Stimulated activated effector memory CD8-positive, alpha-beta T cell treated with anti-CD3 and anti-CD28 coated beads, Interleukin-12 subunit alpha, Interleukin-12 subunit beta, amount 100 ng/mL, for 72 hours (primary cell): ENCODE data around the gene RPL18.

ENCODE experiments used
- ATAC-seq: fragments of 150-1000 bp; cut with Tn5 transposase; 2 replicates; pipeline ENCODE4 v1.10.0; 2021
- DNase-seq, 2 donors: peaks; one replicate each; pipeline ENCODE4 v3.0.0; 2021 to 2022; ENCODE audit warnings: low spot score in 2 of 2
- H3K27ac Mint-ChIP-seq: one replicate; pipeline ENCODE4 v1.8.0; 2022; ENCODE audit warnings: mild to moderate bottlenecking, mixed read lengths
- H3K36me3 Mint-ChIP-seq: one replicate; pipeline ENCODE4 v1.8.0; 2022; ENCODE audit warnings: mild to moderate bottlenecking, mixed read lengths
- H3K4me1 Mint-ChIP-seq: one replicate; pipeline ENCODE4 v1.8.0; 2022; ENCODE audit warnings: mixed read lengths
- H3K4me3 Mint-ChIP-seq: one replicate; pipeline ENCODE4 v1.8.0; 2022; ENCODE audit warnings: mild to moderate bottlenecking, mixed read lengths
- H3K9me3 Mint-ChIP-seq: one replicate; pipeline ENCODE4 v1.8.0; 2022; ENCODE audit warnings: mixed read lengths

Gene RPL18

GRCh38 chr19:48628486-48629296, 9.7 kb upstream of the RPL18 start:
- peaks cover 41% of the 10 kb centered on the region for H3K36me3 Mint-ChIP-seq
- no peak overlapping the region for H3K4me3 Mint-ChIP-seq
- ATAC-seq: no peak
- peaks cover 37% of the 10 kb centered on the region for H3K4me1 Mint-ChIP-seq
- no peak for DNase-seq
- no peaks in the 10 kb centered on the region for H3K9me3 Mint-ChIP-seq
- no peak overlapping the region for H3K27ac Mint-ChIP-seq

DNA sequence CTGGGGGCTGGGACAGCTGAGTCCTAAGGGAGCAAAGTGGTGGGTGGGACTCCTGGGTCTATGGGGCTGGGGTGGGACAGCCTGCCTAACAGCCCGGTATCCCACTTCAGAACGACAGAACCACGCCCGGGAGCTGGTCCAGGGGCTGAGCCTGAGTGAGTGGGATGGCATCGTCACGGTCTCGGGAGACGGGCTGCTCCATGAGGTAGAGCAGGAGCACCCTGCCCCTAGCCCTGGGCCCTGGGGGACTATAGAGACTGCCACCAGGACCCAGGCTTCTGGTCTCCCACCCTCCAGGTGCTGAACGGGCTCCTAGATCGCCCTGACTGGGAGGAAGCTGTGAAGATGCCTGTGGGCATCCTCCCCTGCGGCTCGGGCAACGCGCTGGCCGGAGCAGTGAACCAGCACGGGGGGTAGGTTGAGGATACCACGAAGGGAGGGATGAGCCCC, 8.9 kb upstream of the RPL18 start:
- Mint-ChIP-seq H3K4me1 (peaks cover 44% of the 10 kb centered on the region), H3K9me3 (no peaks in the 10 kb centered on the region), H3K27ac (peak overlapping the region; percentile 69), H3K36me3 (peaks cover 48% of the 10 kb centered on the region), H3K4me3 (no peak overlapping the region)
- ATAC-seq (no peak), DNase-seq (no peak)

- peak; percentile 71 for ATAC-seq
- peaks cover 48% of the 10 kb centered on the region for H3K4me1 Mint-ChIP-seq
- no peak overlapping the region for H3K4me3 Mint-ChIP-seq
- peak overlapping the region; percentile 69 for H3K27ac Mint-ChIP-seq
- DNase-seq: no peak
- H3K9me3 Mint-ChIP-seq: no peaks in the 10 kb centered on the region
- peaks cover 48% of the 10 kb centered on the region for H3K36me3 Mint-ChIP-seq
Observed at GRCh38 chr19:48627201-48627864, 8.4 kb upstream of the RPL18 start.

DNA sequence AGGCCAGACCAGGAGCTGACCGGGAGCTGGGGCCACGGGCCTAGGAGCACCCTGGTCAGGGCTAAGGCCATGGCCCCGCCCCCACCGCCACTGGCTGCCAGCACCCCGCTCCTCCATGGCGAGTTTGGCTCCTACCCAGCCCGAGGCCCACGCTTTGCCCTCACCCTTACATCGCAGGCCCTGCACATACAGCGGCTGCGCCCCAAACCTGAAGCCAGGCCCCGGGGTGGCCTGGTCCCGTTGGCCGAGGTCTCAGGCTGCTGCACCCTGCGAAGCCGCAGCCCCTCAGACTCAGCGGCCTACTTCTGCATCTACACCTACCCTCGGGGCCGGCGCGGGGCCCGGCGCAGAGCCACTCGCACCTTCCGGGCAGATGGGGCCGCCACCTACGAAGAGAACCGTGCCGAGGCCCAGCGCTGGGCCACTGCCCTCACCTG, 6.9 kb upstream of the RPL18 start:
- Mint-ChIP-seq H3K27ac (peak overlapping the region; percentile 95), H3K4me3 (no peak overlapping the region), H3K36me3 (peaks cover 59% of the 10 kb centered on the region), H3K9me3 (no peaks in the 10 kb centered on the region), H3K4me1 (peaks cover 51% of the 10 kb centered on the region)
- no peak for ATAC-seq
- DNase-seq: no peak

DNA sequence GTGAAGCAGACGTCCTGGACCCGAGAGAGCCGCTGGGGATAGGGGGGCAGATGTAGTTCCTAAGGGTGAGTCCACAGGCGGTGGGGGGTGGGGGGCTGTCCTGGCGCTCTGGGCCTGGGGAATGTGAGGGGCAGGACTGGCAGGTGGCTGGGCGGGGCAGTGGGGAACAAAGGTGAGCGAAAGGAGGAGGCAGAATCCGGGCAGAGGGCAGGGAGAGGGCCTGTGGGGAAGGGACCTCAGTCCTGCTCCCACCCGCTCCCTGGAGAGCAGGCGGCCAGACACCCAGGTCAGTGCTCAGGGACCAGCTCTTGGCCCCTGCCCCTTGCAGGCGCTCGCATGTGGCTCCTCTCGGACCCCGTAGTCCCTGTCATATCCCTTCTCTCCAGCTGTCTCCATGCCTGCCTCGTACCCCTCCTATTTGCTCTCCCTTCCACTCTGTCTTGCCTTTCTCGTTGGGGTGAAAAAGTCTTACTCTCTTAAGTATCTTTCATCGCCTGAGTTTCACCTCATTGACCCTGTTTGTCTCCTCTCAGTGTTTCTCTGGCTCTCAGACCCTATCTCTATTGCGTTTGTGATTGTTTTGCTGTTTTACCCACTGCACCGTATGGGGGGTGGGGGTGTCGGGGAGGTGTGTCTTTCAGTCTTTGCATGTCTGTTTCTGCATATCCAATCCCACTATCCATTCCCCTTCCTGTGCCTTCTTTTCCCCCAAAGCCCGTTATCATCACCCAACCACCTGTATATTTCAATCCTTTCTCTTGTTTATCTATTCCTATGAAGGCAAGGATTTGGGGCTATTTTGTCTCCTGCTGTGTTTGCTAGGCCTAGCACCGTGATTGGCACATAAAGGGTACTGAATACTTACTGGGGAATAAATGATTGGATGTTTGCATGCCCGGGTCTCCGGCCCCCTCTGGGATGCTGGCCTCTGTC, 6.1 kb upstream of the RPL18 start:
- Mint-ChIP-seq H3K27ac (peak overlapping the region; percentile 95), H3K4me3 (peak overlapping the region; percentile 78), H3K4me1 (peaks cover 55% of the 10 kb centered on the region), H3K9me3 (no peaks in the 10 kb centered on the region), H3K36me3 (peaks cover 58% of the 10 kb centered on the region)
- DNase-seq (no peak), ATAC-seq (no peak)

- ATAC-seq (peak; percentile 82), DNase-seq (peak; percentile 90 to 97)
- Mint-ChIP-seq H3K4me1 (peaks cover 62% of the 10 kb centered on the region), H3K36me3 (peaks cover 60% of the 10 kb centered on the region), H3K4me3 (peak overlapping the region; percentile 78), H3K27ac (peak overlapping the region; percentile 95), H3K9me3 (no peaks in the 10 kb centered on the region)
Observed at GRCh38 chr19:48624067-48624594, 5.2 kb upstream of the RPL18 start.

DNA sequence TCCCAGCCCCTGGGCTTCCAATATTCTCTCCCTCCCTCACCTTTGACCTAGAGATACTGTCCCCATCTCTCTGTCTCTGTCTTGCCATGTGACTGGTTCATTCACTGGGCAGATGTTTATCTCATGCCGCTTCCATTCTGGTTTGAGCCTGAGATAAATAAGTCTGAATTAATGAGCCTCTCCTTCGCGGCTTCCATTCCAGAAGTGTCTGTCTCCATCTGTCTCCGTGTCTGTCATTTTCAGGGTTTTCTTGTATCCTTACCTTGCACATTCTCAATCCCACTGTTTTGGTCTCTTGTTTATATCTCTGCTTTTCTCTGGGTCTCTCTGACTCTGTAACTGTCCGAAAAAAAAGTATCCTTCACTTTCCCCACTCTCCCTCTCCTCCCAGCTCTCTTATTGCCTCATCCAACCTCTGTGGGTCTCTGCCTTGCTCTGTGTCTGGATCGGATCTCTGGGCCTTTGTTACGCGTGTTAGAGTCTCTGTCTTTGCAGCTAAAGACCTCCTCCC, 4.6 kb upstream of the RPL18 start:
- no peak for ATAC-seq
- Mint-ChIP-seq H3K27ac (peak overlapping the region; percentile 95), H3K9me3 (no peaks in the 10 kb centered on the region), H3K4me1 (peaks cover 60% of the 10 kb centered on the region), H3K4me3 (peak overlapping the region; percentile 78), H3K36me3 (peaks cover 65% of the 10 kb centered on the region)
- DNase-seq: no peak

DNA sequence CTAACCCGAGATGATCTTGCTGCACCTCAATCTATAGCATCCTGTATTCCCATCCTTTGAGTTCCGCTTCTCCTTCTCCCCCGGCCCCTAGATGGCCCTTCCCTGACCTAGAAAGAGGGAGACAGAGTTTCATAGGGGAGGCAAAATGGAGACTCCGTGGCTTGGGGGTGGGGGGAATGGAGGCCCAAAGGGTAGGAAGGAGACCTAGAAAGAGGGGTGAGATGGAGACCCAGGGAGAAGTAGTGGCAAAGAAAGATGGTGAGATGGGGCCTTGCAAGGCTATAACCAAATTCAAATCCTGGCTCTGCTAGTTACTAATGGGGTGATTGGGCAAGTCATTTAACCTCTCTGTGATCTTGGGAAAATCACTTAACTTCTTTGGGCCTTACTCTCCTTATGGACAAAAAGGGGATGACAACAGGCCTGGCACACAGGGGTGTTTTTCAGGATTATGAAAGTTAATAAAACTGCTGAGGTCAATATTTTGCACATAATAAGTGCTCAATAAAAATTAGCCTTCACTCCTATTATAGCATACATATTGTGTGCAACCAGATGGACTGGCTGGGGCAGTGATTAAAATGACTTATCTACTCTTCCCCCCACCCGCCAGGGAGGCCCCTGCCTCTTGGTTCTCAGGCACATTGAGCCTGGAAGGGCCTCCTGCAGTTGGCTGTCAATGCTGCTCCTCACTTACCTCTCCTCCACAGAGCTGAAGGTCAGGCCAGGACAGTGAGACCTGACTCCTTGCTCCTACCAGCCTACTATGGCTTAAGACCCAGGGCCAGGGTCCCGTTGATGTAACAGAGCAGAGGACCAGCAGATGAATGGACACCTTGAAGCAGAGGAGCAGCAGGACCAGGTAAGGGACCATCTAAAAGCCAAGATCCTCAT, 961 bp upstream of the RPL18 start:
- Mint-ChIP-seq H3K4me3 (peak overlapping the region; percentile 91), H3K36me3 (peaks cover 90% of the 10 kb centered on the region), H3K4me1 (peaks cover 74% of the 10 kb centered on the region), H3K9me3 (no peaks in the 10 kb centered on the region), H3K27ac (peak overlapping the region; percentile 99)
- ATAC-seq (no peak), DNase-seq (no peak)

- Mint-ChIP-seq H3K27ac (peak overlapping the region; percentile 99), H3K4me3 (peak overlapping the region; percentile 91), H3K36me3 (peaks cover 94% of the 10 kb centered on the region), H3K4me1 (peaks cover 66% of the 10 kb centered on the region), H3K9me3 (no peaks in the 10 kb centered on the region)
- no peak for ATAC-seq
- DNase-seq: no peak
Observed at GRCh38 chr19:48618278-48618915, 581 bp downstream of the RPL18 start.

DNA sequence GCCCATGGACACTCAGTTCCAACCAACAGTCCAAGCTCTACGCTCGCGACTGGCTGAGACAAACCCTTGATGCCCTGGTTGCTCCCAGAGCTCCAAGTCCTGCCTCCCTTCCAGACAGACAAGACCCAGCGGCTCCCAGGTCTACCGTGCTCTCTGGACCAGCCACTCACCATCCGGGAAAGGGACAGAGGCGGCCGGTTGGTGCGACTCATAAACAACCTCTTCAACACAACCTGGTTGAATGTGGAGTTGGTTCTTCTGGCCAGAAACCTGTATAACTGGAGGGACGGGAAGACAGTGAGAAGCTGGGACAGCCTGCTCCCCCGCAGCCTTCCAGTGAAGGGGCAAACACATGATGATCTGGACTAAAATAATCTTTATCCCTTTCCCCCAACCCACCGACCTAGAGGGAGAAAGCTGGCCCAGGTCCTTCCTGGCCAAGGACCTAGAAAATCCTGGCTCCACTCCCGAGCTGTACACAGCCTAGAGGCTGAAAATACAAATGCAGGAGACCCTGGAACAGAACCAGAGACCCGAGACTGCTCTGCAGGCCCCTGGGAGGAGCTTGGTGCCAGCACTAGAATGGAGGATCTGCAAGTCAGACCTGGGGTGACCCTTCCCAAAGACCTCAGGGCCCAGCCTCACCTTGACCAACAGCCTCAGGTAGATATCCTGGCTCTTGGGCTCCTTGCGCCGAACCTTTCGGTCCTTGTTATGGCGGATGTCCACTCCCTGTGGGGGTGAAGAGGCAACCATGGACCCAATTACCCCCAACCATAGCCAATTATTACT, 1.6 kb downstream of the RPL18 start:
- H3K9me3 Mint-ChIP-seq: no peaks in the 10 kb centered on the region
- H3K4me1 Mint-ChIP-seq: peaks cover 58% of the 10 kb centered on the region
- H3K27ac Mint-ChIP-seq: peak overlapping the region; percentile 99
- peak overlapping the region; percentile 91 for H3K4me3 Mint-ChIP-seq
- no peak for ATAC-seq
- peaks cover 87% of the 10 kb centered on the region for H3K36me3 Mint-ChIP-seq
- no peak for DNase-seq

GRCh38 chr19:48616491-48617056, 2.4 kb downstream of the RPL18 start:
- Mint-ChIP-seq H3K4me3 (peak overlapping the region; percentile 91), H3K9me3 (no peaks in the 10 kb centered on the region), H3K36me3 (peaks cover 84% of the 10 kb centered on the region), H3K4me1 (peaks cover 56% of the 10 kb centered on the region), H3K27ac (peak overlapping the region; percentile 99)
- ATAC-seq: no peak
- no peak for DNase-seq

- DNase-seq (no peak), ATAC-seq (no peak)
- peak overlapping the region; percentile 99 for H3K27ac Mint-ChIP-seq
- H3K4me1 Mint-ChIP-seq: peaks cover 56% of the 10 kb centered on the region
- H3K4me3 Mint-ChIP-seq: peak overlapping the region; percentile 91
- no peaks in the 10 kb centered on the region for H3K9me3 Mint-ChIP-seq
- peaks cover 79% of the 10 kb centered on the region for H3K36me3 Mint-ChIP-seq
Observed at GRCh38 chr19:48616041-48616436, 2.9 kb downstream of the RPL18 start.
